Liver (tissue), 3 donors: Measurements from ENCODE around the gene C11orf97.

ENCODE experiments used
- CTCF ChIP-seq: fragments of 150-350 bp; IDR thresholded peaks from 2 replicates; pipeline ENCODE4 v1.5.1; 2017; ENCODE audit warnings: improper control_type of control experiment, low read depth, low read length; ENCODE audit not compliant: missing input control
- EGR1 ChIP-seq, 2 donors: IDR thresholded peaks; 2 replicates each; pipeline ENCODE4 v1.6.1; 2016 to 2018; ENCODE audit warnings: antibody characterized with exemption in 2 of 2, low read depth in 2 of 2
- FOXA1 ChIP-seq: IDR thresholded peaks from 2 replicates; pipeline ENCODE4 v1.6.1; 2016; ENCODE audit warnings: antibody characterized with exemption
- GABPA ChIP-seq, 2 donors: IDR thresholded peaks in 1 of 2; conservative IDR thresholded peaks in 1 of 2; 2 replicates each; pipeline ENCODE4 v1.6.1; 2016; ENCODE audit warnings: antibody characterized with exemption in 2 of 2, mild to moderate bottlenecking in 1 of 2, moderate library complexity in 1 of 2
- NR2F2 ChIP-seq: IDR thresholded peaks from 2 replicates; pipeline ENCODE4 v1.6.1; 2016; ENCODE audit warnings: antibody characterized with exemption
- RXRA ChIP-seq, 2 donors: IDR thresholded peaks; 2 replicates each; pipeline ENCODE4 v1.6.1; 2017 to 2018; ENCODE audit warnings: antibody characterized with exemption in 2 of 2, mild to moderate bottlenecking in 1 of 2
- SP1 ChIP-seq: IDR thresholded peaks from 2 replicates; pipeline ENCODE4 v1.6.1; 2018; ENCODE audit warnings: antibody characterized with exemption, mild to moderate bottlenecking
- TAF1 ChIP-seq: conservative IDR thresholded peaks from 2 replicates; pipeline ENCODE4 v1.6.1; 2016; ENCODE audit warnings: antibody characterized with exemption, mild to moderate bottlenecking
- YY1 ChIP-seq: IDR thresholded peaks from 2 replicates; pipeline ENCODE4 v1.6.1; 2016; ENCODE audit warnings: antibody characterized with exemption, mild to moderate bottlenecking
- TF ChIP-seq, protein P1 (sequence below): IDR thresholded peaks from 2 replicates; pipeline ENCODE4 v1.6.1; 2016; ENCODE audit warnings: antibody characterized with exemption
- TF ChIP-seq, protein P2 (sequence below): IDR thresholded peaks from 2 replicates; pipeline ENCODE4 v1.6.1; 2016; ENCODE audit warnings: antibody characterized with exemption, mild to moderate bottlenecking
- donor health status: healthy.
- donor health status: healthy.

DNA sequence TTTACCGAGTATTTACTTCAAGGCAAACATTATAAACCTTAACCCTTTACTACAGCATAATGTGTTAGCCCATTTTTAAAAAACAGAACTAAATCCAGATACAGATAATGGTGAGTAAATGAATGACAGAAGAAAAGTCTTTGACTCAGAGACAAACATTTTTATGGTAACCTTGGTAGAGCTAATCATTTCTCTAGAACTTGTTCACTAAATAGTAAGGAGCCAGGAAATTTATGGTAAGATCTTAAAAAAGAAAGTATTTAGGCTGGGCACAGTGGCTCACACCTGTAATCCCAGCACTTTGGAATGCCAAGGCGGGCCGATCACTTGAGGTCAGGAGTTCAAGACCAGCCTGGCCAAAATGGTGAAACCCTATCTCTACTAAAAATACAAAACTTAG, 19.9 kb downstream of the C11orf97 start:
- no peak for TF ChIP-seq RXRA (IDR thresholded peaks at IDR 0.05)
- no peak for TF ChIP-seq CTCF
- no peak for TF ChIP-seq YY1
- TF ChIP-seq NR2F2: no peak
- TF ChIP-seq, protein P1, sequence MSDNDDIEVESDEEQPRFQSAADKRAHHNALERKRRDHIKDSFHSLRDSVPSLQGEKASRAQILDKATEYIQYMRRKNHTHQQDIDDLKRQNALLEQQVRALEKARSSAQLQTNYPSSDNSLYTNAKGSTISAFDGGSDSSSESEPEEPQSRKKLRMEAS: no peak
- TF ChIP-seq, protein P2, sequence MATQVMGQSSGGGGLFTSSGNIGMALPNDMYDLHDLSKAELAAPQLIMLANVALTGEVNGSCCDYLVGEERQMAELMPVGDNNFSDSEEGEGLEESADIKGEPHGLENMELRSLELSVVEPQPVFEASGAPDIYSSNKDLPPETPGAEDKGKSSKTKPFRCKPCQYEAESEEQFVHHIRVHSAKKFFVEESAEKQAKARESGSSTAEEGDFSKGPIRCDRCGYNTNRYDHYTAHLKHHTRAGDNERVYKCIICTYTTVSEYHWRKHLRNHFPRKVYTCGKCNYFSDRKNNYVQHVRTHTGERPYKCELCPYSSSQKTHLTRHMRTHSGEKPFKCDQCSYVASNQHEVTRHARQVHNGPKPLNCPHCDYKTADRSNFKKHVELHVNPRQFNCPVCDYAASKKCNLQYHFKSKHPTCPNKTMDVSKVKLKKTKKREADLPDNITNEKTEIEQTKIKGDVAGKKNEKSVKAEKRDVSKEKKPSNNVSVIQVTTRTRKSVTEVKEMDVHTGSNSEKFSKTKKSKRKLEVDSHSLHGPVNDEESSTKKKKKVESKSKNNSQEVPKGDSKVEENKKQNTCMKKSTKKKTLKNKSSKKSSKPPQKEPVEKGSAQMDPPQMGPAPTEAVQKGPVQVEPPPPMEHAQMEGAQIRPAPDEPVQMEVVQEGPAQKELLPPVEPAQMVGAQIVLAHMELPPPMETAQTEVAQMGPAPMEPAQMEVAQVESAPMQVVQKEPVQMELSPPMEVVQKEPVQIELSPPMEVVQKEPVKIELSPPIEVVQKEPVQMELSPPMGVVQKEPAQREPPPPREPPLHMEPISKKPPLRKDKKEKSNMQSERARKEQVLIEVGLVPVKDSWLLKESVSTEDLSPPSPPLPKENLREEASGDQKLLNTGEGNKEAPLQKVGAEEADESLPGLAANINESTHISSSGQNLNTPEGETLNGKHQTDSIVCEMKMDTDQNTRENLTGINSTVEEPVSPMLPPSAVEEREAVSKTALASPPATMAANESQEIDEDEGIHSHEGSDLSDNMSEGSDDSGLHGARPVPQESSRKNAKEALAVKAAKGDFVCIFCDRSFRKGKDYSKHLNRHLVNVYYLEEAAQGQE: no peak
- no peak for TF ChIP-seq TAF1
- TF ChIP-seq EGR1 (IDR thresholded peaks at IDR 0.05; ENCODE audit: low read depth in 2 of 2): no peak
- TF ChIP-seq GABPA (IDR thresholded peaks at IDR 0.05 in 1 of 2, conservative IDR thresholded peaks at IDR 0.05 in 1 of 2): no peak
- no peak for TF ChIP-seq SP1
- no peak for TF ChIP-seq FOXA1
